KMS-11 (cell line): ENCODE results near the gene TRIM34.

Experiments used
- H2AFZ ChIP-seq: fragments of 200-600 bp; sonication (generic); 2 replicates; pipeline ENCODE4 v1.6.1; 2016; ENCODE audit warnings: antibody characterized with exemption, mixed run types, low read depth
- H3K27ac ChIP-seq: fragments of 200-600 bp; sonication (generic); 2 replicates; pipeline ENCODE4 v1.6.1; 2016; ENCODE audit warnings: mild to moderate bottlenecking, mixed run types
- H3K27me3 ChIP-seq: fragments of 200-600 bp; sonication (generic); 2 replicates; pipeline ENCODE4 v1.6.1; 2017; ENCODE audit warnings: mild to moderate bottlenecking, low read depth, mixed run types, moderate library complexity; ENCODE audit not compliant: insufficient read depth
- H3K36me3 ChIP-seq: fragments of 200-600 bp; sonication (generic); 2 replicates; pipeline ENCODE4 v1.6.1; 2017; ENCODE audit warnings: mild to moderate bottlenecking, mixed run types; ENCODE audit not compliant: insufficient read depth
- H3K4me1 ChIP-seq: fragments of 200-600 bp; sonication (generic); 2 replicates; pipeline ENCODE4 v1.6.1; 2016; ENCODE audit warnings: mild to moderate bottlenecking, low read depth, mixed run types; ENCODE audit not compliant: poor library complexity, severe bottlenecking
- H3K4me2 ChIP-seq: fragments of 200-600 bp; sonication (generic); 2 replicates; pipeline ENCODE4 v1.7.0; 2016; ENCODE audit warnings: mild to moderate bottlenecking, mixed run types
- H3K4me3 ChIP-seq: fragments of 200-600 bp; sonication (generic); IDR thresholded peaks from 2 replicates; pipeline ENCODE4 v1.6.1; 2017; ENCODE audit warnings: low read depth, low read length, mixed read lengths; ENCODE audit not compliant: insufficient read depth
- H3K79me2 ChIP-seq: fragments of 200-600 bp; sonication (generic); 2 replicates; pipeline ENCODE4 v1.6.1; 2016; ENCODE audit warnings: low read depth, mixed run types; ENCODE audit not compliant: insufficient read depth
- H3K9ac ChIP-seq: fragments of 200-600 bp; sonication (generic); 2 replicates; pipeline ENCODE4 v1.6.1; 2016; ENCODE audit warnings: mild to moderate bottlenecking, mixed run types
- H4K20me1 ChIP-seq: fragments of 200-600 bp; sonication (generic); 2 replicates; pipeline ENCODE4 v1.6.1; 2016; ENCODE audit warnings: mild to moderate bottlenecking, mixed run types; ENCODE audit not compliant: insufficient read depth
- TF ChIP-seq, protein P1 (sequence below): fragments of 200-600 bp; sonication (generic); conservative IDR thresholded peaks from 2 replicates; pipeline ENCODE4 v1.6.1; 2017; ENCODE audit warnings: low read depth, mild to moderate bottlenecking, antibody characterized with exemption, low read length, moderate library complexity, mixed read lengths

The TRIM34 gene

DNA sequence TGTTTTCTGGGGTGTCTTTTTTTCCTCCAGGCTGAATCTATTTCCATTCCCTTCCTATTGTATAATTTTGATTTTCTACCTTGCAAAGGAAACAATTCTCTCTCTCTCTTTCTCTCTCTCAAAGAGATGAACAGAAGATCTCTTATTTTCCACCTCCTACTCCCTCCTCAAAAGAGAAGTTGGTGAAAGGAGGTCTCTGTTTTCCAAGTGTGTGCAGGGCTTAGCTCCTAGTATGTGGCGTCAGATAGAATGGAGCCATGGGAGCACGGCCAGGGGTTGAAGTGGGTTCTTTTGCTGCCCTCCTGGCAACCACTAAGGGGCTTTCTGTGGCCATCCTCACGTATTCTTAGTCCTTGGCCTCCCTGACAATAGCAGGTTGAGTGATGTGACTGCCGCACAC lies 480 bp downstream of the TRIM34 start:
- Histone ChIP-seq H3K9ac (peak overlapping the region; percentile 35), H3K4me3 (no peak overlapping the region), H3K4me1 (peaks cover 15% of the 10 kb centered on the region), H2AFZ (peak overlapping the region; percentile 94), H3K4me2 (peak overlapping the region; percentile 87), H3K79me2 (no peaks in the 10 kb centered on the region), H4K20me1 (no peaks in the 10 kb centered on the region), H3K27ac (peak overlapping the region; percentile 14; the same call in 1 of the 2 replicates), H3K36me3 (no peaks in the 10 kb centered on the region), H3K27me3 (no peaks in the 10 kb centered on the region)
- TF ChIP-seq, protein P1, sequence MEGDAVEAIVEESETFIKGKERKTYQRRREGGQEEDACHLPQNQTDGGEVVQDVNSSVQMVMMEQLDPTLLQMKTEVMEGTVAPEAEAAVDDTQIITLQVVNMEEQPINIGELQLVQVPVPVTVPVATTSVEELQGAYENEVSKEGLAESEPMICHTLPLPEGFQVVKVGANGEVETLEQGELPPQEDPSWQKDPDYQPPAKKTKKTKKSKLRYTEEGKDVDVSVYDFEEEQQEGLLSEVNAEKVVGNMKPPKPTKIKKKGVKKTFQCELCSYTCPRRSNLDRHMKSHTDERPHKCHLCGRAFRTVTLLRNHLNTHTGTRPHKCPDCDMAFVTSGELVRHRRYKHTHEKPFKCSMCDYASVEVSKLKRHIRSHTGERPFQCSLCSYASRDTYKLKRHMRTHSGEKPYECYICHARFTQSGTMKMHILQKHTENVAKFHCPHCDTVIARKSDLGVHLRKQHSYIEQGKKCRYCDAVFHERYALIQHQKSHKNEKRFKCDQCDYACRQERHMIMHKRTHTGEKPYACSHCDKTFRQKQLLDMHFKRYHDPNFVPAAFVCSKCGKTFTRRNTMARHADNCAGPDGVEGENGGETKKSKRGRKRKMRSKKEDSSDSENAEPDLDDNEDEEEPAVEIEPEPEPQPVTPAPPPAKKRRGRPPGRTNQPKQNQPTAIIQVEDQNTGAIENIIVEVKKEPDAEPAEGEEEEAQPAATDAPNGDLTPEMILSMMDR = no peak

DNA sequence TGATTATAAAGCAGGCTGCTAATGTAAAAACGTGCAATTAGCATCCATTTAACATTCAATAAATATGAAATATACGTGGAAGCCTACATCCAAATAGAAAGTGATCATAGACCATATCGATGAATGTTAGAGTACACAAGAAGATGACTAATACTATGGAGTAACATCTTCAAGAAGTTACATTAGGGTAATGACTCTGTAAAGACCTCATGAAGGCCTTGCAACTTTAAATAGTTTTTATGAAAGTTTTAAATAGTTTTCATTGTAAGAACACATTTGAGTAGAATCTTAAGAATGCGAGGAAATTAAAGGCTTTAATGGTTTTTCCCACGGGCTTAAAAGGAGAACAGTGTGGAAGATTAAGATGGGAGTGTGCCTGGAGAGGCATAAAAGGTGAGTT lies 1.4 kb downstream of the TRIM34 start:
- no peak overlapping the region for H2AFZ ChIP-seq
- H3K4me1 ChIP-seq = peaks cover 15% of the 10 kb centered on the region
- no peak overlapping the region for H3K27ac ChIP-seq
- H3K79me2 ChIP-seq = no peaks in the 10 kb centered on the region
- H4K20me1 ChIP-seq = no peaks in the 10 kb centered on the region
- no peaks in the 10 kb centered on the region for H3K36me3 ChIP-seq
- no peak overlapping the region for H3K9ac ChIP-seq
- TF ChIP-seq, protein P1 = no peak
- no peak overlapping the region for H3K4me2 ChIP-seq
- H3K27me3 ChIP-seq = no peaks in the 10 kb centered on the region
- no peak overlapping the region for H3K4me3 ChIP-seq

DNA sequence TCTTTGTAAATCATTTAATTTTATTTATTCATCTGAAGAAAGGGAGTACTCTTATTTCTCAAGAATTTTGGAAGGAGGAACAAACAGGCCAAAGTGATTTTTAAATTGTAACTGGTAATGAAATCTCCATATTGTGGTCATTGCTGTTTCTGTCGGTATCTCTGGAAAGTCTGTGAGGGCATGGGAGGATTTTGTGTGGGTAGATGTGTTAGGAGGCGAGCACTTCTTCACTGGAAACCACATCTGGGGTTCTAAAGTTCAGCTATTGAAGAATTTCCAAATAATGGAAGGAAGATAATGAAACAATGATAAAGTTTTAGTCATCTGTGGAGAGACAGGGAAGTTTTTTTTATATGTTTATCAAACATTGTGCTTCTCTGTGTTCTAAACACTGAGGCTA lies 6.6 kb downstream of the TRIM34 start:
- Histone ChIP-seq H3K4me1 (no peaks in the 10 kb centered on the region), H2AFZ (no peak overlapping the region), H3K79me2 (no peaks in the 10 kb centered on the region), H4K20me1 (no peaks in the 10 kb centered on the region), H3K4me3 (no peak overlapping the region), H3K36me3 (no peaks in the 10 kb centered on the region), H3K27me3 (no peaks in the 10 kb centered on the region), H3K9ac (no peak overlapping the region), H3K4me2 (no peak overlapping the region), H3K27ac (no peak overlapping the region)
- TF ChIP-seq, protein P1 = no peak

DNA sequence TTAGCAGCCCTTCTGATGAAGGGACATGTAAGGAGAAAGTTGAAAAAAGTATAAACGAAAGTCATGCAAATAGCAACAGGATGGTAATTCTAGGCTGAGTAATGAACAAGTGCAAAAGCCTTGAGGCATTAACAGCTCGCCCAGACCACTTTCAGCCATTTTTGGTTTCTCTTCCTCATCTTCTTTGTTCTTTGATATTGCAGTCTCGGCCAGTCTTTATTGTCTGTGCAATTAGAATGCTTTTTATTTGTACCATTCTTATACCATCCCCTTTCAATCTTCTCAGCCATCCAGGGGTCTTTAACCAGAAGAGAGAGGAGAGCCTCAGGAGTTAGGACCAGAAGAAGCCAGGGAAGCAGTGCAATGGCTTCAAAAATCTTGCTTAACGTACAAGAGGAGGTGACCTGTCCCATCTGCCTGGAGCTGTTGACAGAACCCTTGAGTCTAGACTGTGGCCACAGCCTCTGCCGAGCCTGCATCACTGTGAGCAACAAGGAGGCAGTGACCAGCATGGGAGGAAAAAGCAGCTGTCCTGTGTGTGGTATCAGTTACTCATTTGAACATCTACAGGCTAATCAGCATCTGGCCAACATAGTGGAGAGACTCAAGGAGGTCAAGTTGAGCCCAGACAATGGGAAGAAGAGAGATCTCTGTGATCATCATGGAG lies 7.3 kb downstream of the TRIM34 start:
- Histone ChIP-seq H3K79me2 (no peaks in the 10 kb centered on the region), H3K4me3 (no peak overlapping the region), H3K27ac (no peak overlapping the region), H2AFZ (no peak overlapping the region), H4K20me1 (no peaks in the 10 kb centered on the region), H3K36me3 (no peaks in the 10 kb centered on the region), H3K4me2 (no peak overlapping the region), H3K9ac (no peak overlapping the region), H3K4me1 (no peaks in the 10 kb centered on the region), H3K27me3 (no peaks in the 10 kb centered on the region)
- TF ChIP-seq, protein P1 = no peak
